IMR-90 (cell line): ENCODE results near the gene SETDB1. TPM values are rescaled to one million over a fixed set of nuclear protein-coding genes. Genes with fewer than 3 reads are reported as not detected.

Source experiments
- ATAC-seq: fragments of 200-7000 bp; cut with Tn5 transposase; 2 replicates; pipeline ENCODE4 v1.9.1; 2020; ENCODE audit warnings: low read depth, mild to moderate bottlenecking, moderate library complexity
- BruUV-seq: library from RNA; stranded (reverse); fragments of 400-500 nt; replicated peaks from 2 replicates; lab custom pipeline; 2021; lab: Mats Ljungman, UMichigan
- CTCF ChIA-PET: fragments of 300-600 bp; formaldehyde crosslinking; extraction: SDS; loops from one replicate; lab custom pipeline; 2021; ENCODE audit warnings: antibody characterized with exemption; lab: Yijun Ruan, JAX
- POLR2A ChIA-PET: fragments of 300-600 bp; sonication (Branson Sonifier 250); formaldehyde crosslinking; loops from one replicate; lab custom pipeline; 2022; ENCODE audit warnings: antibody characterized with exemption; ENCODE audit not compliant: unreplicated experiment; lab: Charles Lee
- DNase-seq: peaks from one replicate; pipeline ENCODE4 v3.0.0; 2013
- H2AFZ ChIP-seq: replicated peaks from 2 replicates; pipeline ENCODE3; 2013; ENCODE audit warnings: low read length, mild to moderate bottlenecking; ENCODE audit not compliant: poor library complexity
- H2AK5ac ChIP-seq: 2 replicates; pipeline ENCODE4 v1.6.1; 2013; ENCODE audit warnings: low read depth, low read length, inconsistent platforms
- H2AK9ac ChIP-seq: replicated peaks from 2 replicates; pipeline ENCODE3; 2013; ENCODE audit warnings: mild to moderate bottlenecking, low read depth, low read length, moderate library complexity; ENCODE audit not compliant: poor library complexity
- H2BK120ac ChIP-seq: 2 replicates; pipeline ENCODE4 v1.6.1; 2013; ENCODE audit warnings: low read depth, low read length, inconsistent platforms
- H2BK15ac ChIP-seq: 3 replicates; pipeline ENCODE4 v1.6.1; 2013; ENCODE audit warnings: low read depth, low read length, inconsistent platforms
- H2BK20ac ChIP-seq: 2 replicates; pipeline ENCODE4 v1.6.1; 2013; ENCODE audit warnings: low read depth, mild to moderate bottlenecking, inconsistent platforms, low read length, moderate library complexity
- H2BK5ac ChIP-seq: 2 replicates; pipeline ENCODE4 v1.6.1; 2013; ENCODE audit warnings: mild to moderate bottlenecking, low read depth, low read length, inconsistent platforms; ENCODE audit not compliant: poor library complexity, severe bottlenecking
- H3K14ac ChIP-seq: replicated peaks from 2 replicates; pipeline ENCODE4 v1.6.1; 2013; ENCODE audit warnings: low read depth, low read length, inconsistent platforms
- H3K18ac ChIP-seq: 2 replicates; pipeline ENCODE4 v1.6.1; 2013; ENCODE audit warnings: low read depth, low read length, control low read depth
- H3K23ac ChIP-seq: 2 replicates; pipeline ENCODE4 v1.6.1; 2013; ENCODE audit warnings: low read depth, low read length, inconsistent platforms
- H3K27ac ChIP-seq: 2 replicates; pipeline ENCODE4 v1.5.1; 2013; ENCODE audit warnings: mild to moderate bottlenecking, control low read depth, low read length; ENCODE audit not compliant: insufficient read depth
- H3K27me3 ChIP-seq: 2 replicates; pipeline ENCODE4 v1.6.1; 2013; ENCODE audit warnings: low read length; ENCODE audit not compliant: control insufficient read depth, insufficient read depth
- H3K36me3 ChIP-seq: 2 replicates; pipeline ENCODE4 v1.6.1; 2013; ENCODE audit warnings: low read length, mixed read lengths; ENCODE audit not compliant: control insufficient read depth, insufficient read depth
- H3K4ac ChIP-seq: 2 replicates; pipeline ENCODE4 v1.6.1; 2013; ENCODE audit warnings: low read depth, low read length, inconsistent platforms
- H3K4me1 ChIP-seq: 2 replicates; pipeline ENCODE4 v1.6.1; 2013; ENCODE audit warnings: low read length, mixed read lengths; ENCODE audit not compliant: control insufficient read depth, insufficient read depth
- H3K4me2 ChIP-seq: 2 replicates; pipeline ENCODE4 v1.6.1; 2013; ENCODE audit warnings: low read depth, mild to moderate bottlenecking, control low read depth, low read length, moderate library complexity
- H3K4me3 ChIP-seq: 2 replicates; pipeline ENCODE4 v1.5.1; 2013; ENCODE audit warnings: low read depth, mild to moderate bottlenecking, control low read depth, low read length, moderate library complexity; ENCODE audit not compliant: insufficient read depth
- H3K56ac ChIP-seq: 2 replicates; pipeline ENCODE4 v1.6.1; 2013; ENCODE audit warnings: low read length, inconsistent platforms; ENCODE audit not compliant: insufficient read depth; ENCODE audit errors: extremely low read depth
- H3K79me1 ChIP-seq, 2 experiments: 2 replicates each; pipeline ENCODE4 v1.6.1; 2013; ENCODE audit warnings: low read length in 2 of 2, inconsistent platforms in 1 of 2, low read depth in 1 of 2
- H3K9ac ChIP-seq: 2 replicates; pipeline ENCODE4 v1.6.1; 2013; ENCODE audit warnings: low read depth, low read length, control low read depth
- H3K9me1 ChIP-seq: 2 replicates; pipeline ENCODE4 v1.6.1; 2013; ENCODE audit warnings: low read length, inconsistent platforms; ENCODE audit not compliant: insufficient read depth
- H3K9me3 ChIP-seq: 2 replicates; pipeline ENCODE4 v1.6.1; 2013; ENCODE audit warnings: low read length; ENCODE audit not compliant: control insufficient read depth, insufficient read depth
- H4K20me1 ChIP-seq: 2 replicates; pipeline ENCODE4 v1.6.1; 2013; ENCODE audit warnings: low read length, inconsistent platforms; ENCODE audit not compliant: insufficient read depth
- H4K5ac ChIP-seq: 2 replicates; pipeline ENCODE4 v1.6.1; 2013; ENCODE audit warnings: mild to moderate bottlenecking, low read depth, low read length, control low read depth
- H4K8ac ChIP-seq, 2 experiments: 2 replicates each; pipeline ENCODE4 v1.6.1; 2013; ENCODE audit warnings: low read depth in 2 of 2, low read length in 2 of 2, control low read depth in 1 of 2, inconsistent platforms in 1 of 2
- H4K91ac ChIP-seq: 2 replicates; pipeline ENCODE4 v1.6.1; 2013; ENCODE audit warnings: low read depth, low read length, inconsistent platforms; ENCODE audit not compliant: insufficient read depth
- BHLHE40 ChIP-seq: fragments of 150-350 bp; IDR thresholded peaks from 2 replicates; pipeline ENCODE4 v1.6.1; 2016; ENCODE audit warnings: mild to moderate bottlenecking, low read depth, low read length
- FOS ChIP-seq: fragments of 150-350 bp; IDR thresholded peaks from 2 replicates; pipeline ENCODE4 v1.6.1; 2016; ENCODE audit warnings: low read depth, low read length
- MAFK ChIP-seq: IDR thresholded peaks from 2 replicates; pipeline ENCODE4 v1.6.1; 2012; ENCODE audit warnings: low read depth, low read length, improper control_type of control experiment
- MAZ ChIP-seq: IDR thresholded peaks from 2 replicates; pipeline ENCODE4 v1.6.1; 2012; ENCODE audit warnings: low read depth, mild to moderate bottlenecking, low read length, improper control_type of control experiment, moderate library complexity, borderline replicate concordance
- MXI1 ChIP-seq: IDR thresholded peaks from 2 replicates; pipeline ENCODE4 v1.6.1; 2012; ENCODE audit warnings: low read depth, mild to moderate bottlenecking, low read length, moderate library complexity, borderline replicate concordance
- NFE2L2 ChIP-seq: fragments of 150-350 bp; IDR thresholded peaks from 2 replicates; pipeline ENCODE4 v1.6.1; 2016; ENCODE audit warnings: low read depth, mild to moderate bottlenecking, low read length
- POLR2A ChIP-seq: IDR thresholded peaks from 2 replicates; pipeline ENCODE4 v1.6.1; 2012; ENCODE audit warnings: mild to moderate bottlenecking, low read depth, low read length
- RAD21 ChIP-seq: IDR thresholded peaks from 2 replicates; pipeline ENCODE4 v1.6.1; 2012; ENCODE audit warnings: low read length, improper control_type of control experiment
- RCOR1 ChIP-seq: IDR thresholded peaks from 2 replicates; pipeline ENCODE4 v1.6.1; 2012; ENCODE audit warnings: mild to moderate bottlenecking, low read length, improper control_type of control experiment; ENCODE audit not compliant: insufficient replicate concordance
- SMC3 ChIP-seq: fragments of 150-350 bp; IDR thresholded peaks from 2 replicates; pipeline ENCODE4 v1.6.1; 2016; ENCODE audit warnings: low read depth, mild to moderate bottlenecking, antibody characterized with exemption, low read length, moderate library complexity
- WGBS, 2 experiments: methylation state at CpG; one replicate each; pipeline versions ENCODE4 v1.1.5 to v1.1.7; 2013; ENCODE audit warnings: missing lambda C conversion rate in 2 of 2; ENCODE audit not compliant: insufficient read length in 1 of 2; ENCODE audit errors: extremely low coverage in 2 of 2; 5-methylcytosine and 5-hydroxymethylcytosine counted together
- dilution Hi-C: fragments of 300-500 bp; cut with HindIII; formaldehyde crosslinking; loops from one replicate; pipeline ENCODE4 v1.14.3; 2018; ENCODE audit warnings: low sequenced_read_pairs; ENCODE audit not compliant: unreplicated experiment
- in situ Hi-C: fragments of 300-500 bp; cut with MboI; formaldehyde crosslinking; loops from 3 replicates; pipeline ENCODE4 v1.14.3; 2019; ENCODE audit warnings: low sequenced_read_pairs, inconsistent platforms, mixed read lengths
- intact Hi-C: fragments of 100-400 bp; cut with micrococcal nuclease; formaldehyde crosslinking; loops from 2 replicates; pipeline ENCODE4 v1.10.0; 2022
- polyA plus RNA-seq, 3 experiments: library from polyadenylated mRNA; depleted of rRNA; stranded (reverse); fragments of >200 nt; gene quantifications; 2 replicates each; pipeline ENCODE4 v1.2.3, GENCODE V29; 2012; ENCODE audit warnings: low replicate concordance in 1 of 3
- total RNA-seq: library from RNA; depleted of rRNA; stranded (reverse); fragments of >200 nt; gene quantifications from 2 replicates; pipeline ENCODE4 v1.2.3, GENCODE V29; 2012
- TF ChIP-seq, protein P1 (sequence below): conservative IDR thresholded peaks from 2 replicates; pipeline ENCODE4 v1.5.1; 2012; ENCODE audit warnings: mild to moderate bottlenecking, low read depth, low read length, improper control_type of control experiment

The SETDB1 gene
- total and polyA plus RNA-seq, 2 of the 4 experiments (the other 2 are of a cell fraction) = 18.7 to 22.9 TPM

DNA sequence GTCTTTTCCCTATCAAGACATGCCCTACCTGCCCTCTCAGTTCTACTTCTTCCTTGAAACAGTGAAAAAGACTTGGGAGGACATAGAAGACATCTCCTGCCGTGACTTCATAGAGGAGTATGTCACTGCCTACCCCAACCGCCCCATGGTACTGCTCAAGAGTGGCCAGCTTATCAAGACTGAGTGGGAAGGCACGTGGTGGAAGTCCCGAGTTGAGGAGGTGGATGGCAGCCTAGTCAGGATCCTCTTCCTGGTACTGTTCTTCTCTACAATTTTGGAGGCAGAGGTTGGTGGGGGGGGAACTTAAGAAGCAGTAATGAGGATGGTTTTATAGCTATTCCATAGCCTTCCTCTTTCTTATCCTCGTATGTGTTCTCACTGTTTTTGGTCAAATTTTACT is 18.7 kb downstream of the SETDB1 start:
- Histone ChIP-seq H3K4me2 (no peak overlapping the region), H2BK120ac (no peak overlapping the region), H3K9me3 (no peaks in the 10 kb centered on the region), H2AK5ac (no peak overlapping the region), H2AFZ (no peak overlapping the region), H3K4me1 (no peaks in the 10 kb centered on the region), H4K20me1 (no peaks in the 10 kb centered on the region), H3K56ac (no peak overlapping the region), H3K9ac (no peak overlapping the region), H4K8ac (no peak overlapping the region), H3K27ac (no peak overlapping the region), H3K18ac (no peak overlapping the region), H3K23ac (no peak overlapping the region), H4K5ac (no peak overlapping the region), H3K9me1 (no peaks in the 10 kb centered on the region), H3K14ac (no peak overlapping the region), H2BK20ac (no peak overlapping the region), H3K4ac (no peak overlapping the region), H3K79me1 (0 out of 4 replicates have a peak, but pooled peaks cover 0 to 6% of the 10 kb centered on the region in 2 experiments), H2BK15ac (no peak overlapping the region), H3K4me3 (no peak overlapping the region), H2BK5ac (no peak overlapping the region), H3K27me3 (no peaks in the 10 kb centered on the region), H4K91ac (no peak overlapping the region), H3K36me3 (peaks cover 51% of the 10 kb centered on the region), H2AK9ac (no peak overlapping the region)
- TF ChIP-seq MAFK = no peak
- TF ChIP-seq SMC3 = no peak
- TF ChIP-seq MAZ = no peak
- no peak for TF ChIP-seq RCOR1
- no peak for TF ChIP-seq RAD21
- TF ChIP-seq BHLHE40 = no peak
- TF ChIP-seq, protein P1, sequence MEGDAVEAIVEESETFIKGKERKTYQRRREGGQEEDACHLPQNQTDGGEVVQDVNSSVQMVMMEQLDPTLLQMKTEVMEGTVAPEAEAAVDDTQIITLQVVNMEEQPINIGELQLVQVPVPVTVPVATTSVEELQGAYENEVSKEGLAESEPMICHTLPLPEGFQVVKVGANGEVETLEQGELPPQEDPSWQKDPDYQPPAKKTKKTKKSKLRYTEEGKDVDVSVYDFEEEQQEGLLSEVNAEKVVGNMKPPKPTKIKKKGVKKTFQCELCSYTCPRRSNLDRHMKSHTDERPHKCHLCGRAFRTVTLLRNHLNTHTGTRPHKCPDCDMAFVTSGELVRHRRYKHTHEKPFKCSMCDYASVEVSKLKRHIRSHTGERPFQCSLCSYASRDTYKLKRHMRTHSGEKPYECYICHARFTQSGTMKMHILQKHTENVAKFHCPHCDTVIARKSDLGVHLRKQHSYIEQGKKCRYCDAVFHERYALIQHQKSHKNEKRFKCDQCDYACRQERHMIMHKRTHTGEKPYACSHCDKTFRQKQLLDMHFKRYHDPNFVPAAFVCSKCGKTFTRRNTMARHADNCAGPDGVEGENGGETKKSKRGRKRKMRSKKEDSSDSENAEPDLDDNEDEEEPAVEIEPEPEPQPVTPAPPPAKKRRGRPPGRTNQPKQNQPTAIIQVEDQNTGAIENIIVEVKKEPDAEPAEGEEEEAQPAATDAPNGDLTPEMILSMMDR = no peak
- TF ChIP-seq NFE2L2 = no peak
- no peak for TF ChIP-seq POLR2A
- TF ChIP-seq MXI1 = no peak
- no peak for TF ChIP-seq FOS
- WGBS, 2 experiments = 88% methylated on average over 3 of the region's 5 CpGs; no CpG with 5 or more reads in 1 of the 2 experiments
- intact Hi-C loops = no loop called here
- dilution Hi-C loops = no loop called here
- ATAC-seq (no peak), DNase-seq (no peak)
- ChIA-PET POLR2A (no interaction called here), CTCF (no interaction called here)
- in situ Hi-C loops = no loop called here
- no TSS peak for BruUV-seq
